ENCODE results near the gene USP26.
"Not testable (repeated sequence)": the region's sequence is repeated elsewhere in the genome, so short reads cannot be mapped to it uniquely, and the experiment has no call there.

The USP26 gene

GRCh38 chrX:133042260-133042659 is 54.6 kb downstream of the USP26 start:
- in situ Hi-C loops (cut with MboI; ENCODE audit: low sequenced_read_pairs), result no loop called here

- in situ Hi-C loops (cut with MboI; ENCODE audit: low sequenced_read_pairs), result no loop called here
Measured at GRCh38 chrX:133033010-133033409, 63.9 kb downstream of the USP26 start.

GRCh38 chrX:133018229-133018628 is 78.7 kb downstream of the USP26 start:
- in situ Hi-C loops (cut with MboI; ENCODE audit: low sequenced_read_pairs), result no loop called here

- in situ Hi-C loops (cut with MboI; ENCODE audit: low sequenced_read_pairs), result no loop called here
Measured at GRCh38 chrX:133007458-133007857, 89.5 kb downstream of the USP26 start.

GRCh38 chrX:133005616-133006015 is 91.3 kb downstream of the USP26 start:
- in situ Hi-C loops (cut with MboI; ENCODE audit: low sequenced_read_pairs), result no loop called here

GRCh38 chrX:133005042-133005441 is 91.9 kb downstream of the USP26 start:
- in situ Hi-C loops (cut with MboI; ENCODE audit: low sequenced_read_pairs), result no loop called here

GRCh38 chrX:132999209-132999608 is 97.7 kb downstream of the USP26 start:
- in situ Hi-C loops (cut with MboI; ENCODE audit: low sequenced_read_pairs), result no loop called here

GRCh38 chrX:132990835-132991234 is 106.1 kb downstream of the USP26 start:
- in situ Hi-C loops (cut with MboI; ENCODE audit: low sequenced_read_pairs), result no loop called here

- in situ Hi-C loops (cut with MboI; ENCODE audit: low sequenced_read_pairs), result no loop called here
Measured at GRCh38 chrX:132986556-132986955, 110.4 kb downstream of the USP26 start.

GRCh38 chrX:132984058-132984650 is 112.8 kb downstream of the USP26 start:
- in situ Hi-C loops (cut with MboI; ENCODE audit: low sequenced_read_pairs), result no loop called here

GRCh38 chrX:132983496-132983895 is 113.4 kb downstream of the USP26 start:
- in situ Hi-C loops (cut with MboI; ENCODE audit: low sequenced_read_pairs), result no loop called here

- in situ Hi-C loops (cut with MboI; ENCODE audit: low sequenced_read_pairs), result not testable (repeated sequence)
Measured at GRCh38 chrX:132980035-132980434, 116.9 kb downstream of the USP26 start.
